Osteoblast (primary cell): ENCODE results near the gene ZSCAN23. TPM values are rescaled to one million over a fixed set of nuclear protein-coding genes. Genes with fewer than 3 reads are reported as not detected.
"Not testable (repeated sequence)": the region's sequence is repeated elsewhere in the genome, so short reads cannot be mapped to it uniquely, and the experiment has no call there.

Source experiments
- DNase-seq: peaks from one replicate; pipeline ENCODE4 v3.0.0; 2011; ENCODE audit warnings: low spot score, mixed read lengths; ENCODE audit not compliant: insufficient read length; ENCODE audit errors: missing footprints
- H2AFZ ChIP-seq: 2 replicates; pipeline ENCODE4 v1.6.0; 2011; ENCODE audit warnings: mild to moderate bottlenecking, low read length
- H3K27ac ChIP-seq: 2 replicates; pipeline ENCODE4 v1.5.1; 2011; ENCODE audit warnings: mild to moderate bottlenecking, low read depth, low read length, moderate library complexity
- H3K27me3 ChIP-seq: 2 replicates; pipeline ENCODE4 v1.6.0; 2012; ENCODE audit warnings: mild to moderate bottlenecking, control low read depth, inconsistent platforms, low read length, moderate library complexity; ENCODE audit not compliant: insufficient read depth
- H3K36me3 ChIP-seq: 2 replicates; pipeline ENCODE4 v1.5.1; 2011; ENCODE audit warnings: mild to moderate bottlenecking, low read length, control low read depth, moderate library complexity; ENCODE audit not compliant: insufficient read depth
- H3K4me1 ChIP-seq: 2 replicates; pipeline ENCODE4 v1.5.1; 2011; ENCODE audit warnings: mild to moderate bottlenecking, low read length, control low read depth, moderate library complexity; ENCODE audit not compliant: insufficient read depth
- H3K4me2 ChIP-seq: 2 replicates; pipeline ENCODE4 v1.6.0; 2011; ENCODE audit warnings: mild to moderate bottlenecking, low read length; ENCODE audit not compliant: insufficient read depth
- H3K4me3 ChIP-seq: fragments of 200-600 bp; sonication (generic); 3 replicates; pipeline ENCODE4 v1.5.1; 2012; ENCODE audit warnings: mild to moderate bottlenecking, low read length, inconsistent platforms; ENCODE audit not compliant: insufficient read depth
- H3K79me2 ChIP-seq: 2 replicates; pipeline ENCODE4 v1.6.0; 2012; ENCODE audit warnings: mild to moderate bottlenecking, low read length, control low read depth, inconsistent platforms; ENCODE audit not compliant: insufficient read depth
- H3K9me3 ChIP-seq: 2 replicates; pipeline ENCODE4 v1.5.1; 2011; ENCODE audit warnings: low read depth, low read length, control low read depth
- H4K20me1 ChIP-seq: 2 replicates; pipeline ENCODE4 v1.6.0; 2012; ENCODE audit warnings: mild to moderate bottlenecking, low read length, control low read depth; ENCODE audit not compliant: insufficient read depth
- total RNA-seq: library from RNA; depleted of rRNA; stranded (reverse); fragments of >200 nt; gene quantifications from 2 replicates; pipeline ENCODE4 v1.2.3, GENCODE V29; 2012
- TF ChIP-seq, protein P1 (sequence below): IDR thresholded peaks from 2 replicates; pipeline ENCODE4 v1.5.1; 2011; ENCODE audit warnings: mild to moderate bottlenecking, low read depth, low read length, moderate library complexity; ENCODE audit errors: extremely low read depth

Gene ZSCAN23
- total RNA-seq, 1 donor, result 6.9 TPM

DNA sequence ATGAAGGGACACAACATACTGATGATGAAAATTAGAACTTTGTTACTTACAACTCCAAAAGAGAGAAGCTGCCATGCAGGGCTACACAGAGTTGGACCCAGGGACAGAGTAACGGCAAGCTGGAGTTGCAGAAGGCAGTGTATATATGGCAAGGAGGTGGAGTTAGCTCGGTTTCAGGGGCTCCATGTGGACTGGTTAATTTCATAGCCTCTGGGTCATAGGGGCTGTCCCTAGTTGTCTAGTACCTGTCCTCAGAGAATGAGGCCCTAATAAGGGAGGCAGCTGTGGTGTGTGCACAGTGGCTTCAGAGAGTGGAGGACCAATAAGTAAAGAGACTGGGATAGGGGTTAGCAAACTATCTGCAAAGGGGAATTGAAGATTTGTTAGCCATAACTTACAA, 35.9 kb downstream of the ZSCAN23 start:
- Histone ChIP-seq H3K27me3 (no peaks in the 10 kb centered on the region), H3K79me2 (no peaks in the 10 kb centered on the region), H2AFZ (no peak overlapping the region), H3K36me3 (no peaks in the 10 kb centered on the region), H4K20me1 (no peaks in the 10 kb centered on the region), H3K27ac (no peak overlapping the region), H3K4me1 (no peaks in the 10 kb centered on the region), H3K4me2 (no peak overlapping the region), H3K9me3 (no peaks in the 10 kb centered on the region), H3K4me3 (no peak overlapping the region)
- TF ChIP-seq, protein P1, sequence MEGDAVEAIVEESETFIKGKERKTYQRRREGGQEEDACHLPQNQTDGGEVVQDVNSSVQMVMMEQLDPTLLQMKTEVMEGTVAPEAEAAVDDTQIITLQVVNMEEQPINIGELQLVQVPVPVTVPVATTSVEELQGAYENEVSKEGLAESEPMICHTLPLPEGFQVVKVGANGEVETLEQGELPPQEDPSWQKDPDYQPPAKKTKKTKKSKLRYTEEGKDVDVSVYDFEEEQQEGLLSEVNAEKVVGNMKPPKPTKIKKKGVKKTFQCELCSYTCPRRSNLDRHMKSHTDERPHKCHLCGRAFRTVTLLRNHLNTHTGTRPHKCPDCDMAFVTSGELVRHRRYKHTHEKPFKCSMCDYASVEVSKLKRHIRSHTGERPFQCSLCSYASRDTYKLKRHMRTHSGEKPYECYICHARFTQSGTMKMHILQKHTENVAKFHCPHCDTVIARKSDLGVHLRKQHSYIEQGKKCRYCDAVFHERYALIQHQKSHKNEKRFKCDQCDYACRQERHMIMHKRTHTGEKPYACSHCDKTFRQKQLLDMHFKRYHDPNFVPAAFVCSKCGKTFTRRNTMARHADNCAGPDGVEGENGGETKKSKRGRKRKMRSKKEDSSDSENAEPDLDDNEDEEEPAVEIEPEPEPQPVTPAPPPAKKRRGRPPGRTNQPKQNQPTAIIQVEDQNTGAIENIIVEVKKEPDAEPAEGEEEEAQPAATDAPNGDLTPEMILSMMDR, result no peak
- DNase-seq, result no peak

DNA sequence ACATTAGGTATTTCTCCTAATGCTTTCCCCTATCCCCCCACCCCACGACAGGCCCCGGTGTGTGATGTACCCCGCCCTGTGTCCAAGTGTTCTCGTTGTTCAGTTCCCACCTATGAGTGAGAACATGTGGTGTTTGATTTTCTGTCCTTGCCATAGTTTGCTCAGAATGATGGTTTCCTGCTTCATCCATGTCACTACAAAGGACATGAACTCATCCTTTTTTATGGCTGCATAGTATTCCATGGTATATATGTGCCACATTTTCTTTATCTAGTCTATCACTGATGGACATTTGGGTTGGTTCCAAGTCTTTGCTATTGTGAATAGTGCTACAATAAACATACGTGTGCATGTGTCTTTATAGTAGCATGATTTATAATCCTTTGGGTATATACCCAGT, 39.4 kb downstream of the ZSCAN23 start:
- not testable (repeated sequence) for DNase-seq, H4K20me1 ChIP-seq, H3K4me1 ChIP-seq, H3K27me3 ChIP-seq, H3K79me2 ChIP-seq, H3K27ac ChIP-seq, H3K4me2 ChIP-seq, H3K9me3 ChIP-seq, H3K4me3 ChIP-seq, H3K36me3 ChIP-seq, H2AFZ ChIP-seq

DNA sequence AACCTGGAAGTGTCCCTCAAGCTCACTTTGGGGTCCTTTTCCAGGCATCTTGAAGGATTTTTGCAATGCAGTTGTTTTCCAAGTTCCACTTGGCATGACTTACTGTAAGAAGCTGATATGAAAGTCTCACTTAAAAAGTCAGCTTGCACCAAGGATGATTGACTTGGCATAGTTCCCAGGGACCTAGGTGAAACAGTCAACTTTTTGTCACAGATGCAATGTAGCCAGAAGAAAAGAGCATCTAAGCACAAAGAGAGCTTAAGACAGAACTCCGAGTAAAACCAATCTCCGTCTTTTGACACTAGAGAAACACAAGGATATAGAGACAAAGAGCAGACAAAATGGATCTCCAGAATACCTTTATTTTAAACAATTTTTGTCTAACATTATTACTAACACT, 41.1 kb downstream of the ZSCAN23 start:
- Histone ChIP-seq H3K9me3 (no peaks in the 10 kb centered on the region), H3K27me3 (no peaks in the 10 kb centered on the region), H2AFZ (no peak overlapping the region), H3K4me1 (peaks cover 4% of the 10 kb centered on the region), H3K27ac (no peak overlapping the region), H3K36me3 (peaks cover 1% of the 10 kb centered on the region), H3K4me3 (no peak overlapping the region), H3K4me2 (no peak overlapping the region), H4K20me1 (no peaks in the 10 kb centered on the region), H3K79me2 (peaks cover 21% of the 10 kb centered on the region)
- TF ChIP-seq, protein P1, result no peak
- DNase-seq, result no peak

DNA sequence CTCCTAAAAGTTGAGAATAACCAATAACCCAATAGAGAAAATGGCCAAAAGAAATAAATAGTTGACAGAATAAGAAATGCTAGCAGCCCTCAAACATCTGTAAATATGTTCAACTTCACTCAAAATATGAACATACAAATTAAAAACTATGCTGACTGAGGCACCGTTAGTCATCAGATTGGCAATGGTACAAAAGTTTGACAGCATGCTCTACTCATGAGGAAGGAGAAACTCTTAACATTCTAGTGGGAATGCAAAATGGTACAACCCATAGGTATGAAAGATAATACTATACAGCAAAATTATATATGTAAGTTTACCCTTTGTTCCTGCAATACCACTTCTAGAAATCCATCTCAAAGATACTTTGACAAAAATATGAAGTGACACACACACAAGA, 42.1 kb downstream of the ZSCAN23 start:
- no peak overlapping the region for H3K4me3 ChIP-seq
- TF ChIP-seq, protein P1, result no peak
- no peak overlapping the region for H3K4me2 ChIP-seq
- H3K36me3 ChIP-seq, result peaks cover 5% of the 10 kb centered on the region
- H3K27me3 ChIP-seq, result no peaks in the 10 kb centered on the region
- peaks cover 30% of the 10 kb centered on the region for H3K79me2 ChIP-seq
- no peaks in the 10 kb centered on the region for H4K20me1 ChIP-seq
- DNase-seq, result peak; percentile 51
- no peaks in the 10 kb centered on the region for H3K9me3 ChIP-seq
- H3K4me1 ChIP-seq, result peaks cover 4% of the 10 kb centered on the region
- H2AFZ ChIP-seq, result no peak overlapping the region
- H3K27ac ChIP-seq, result no peak overlapping the region

DNA sequence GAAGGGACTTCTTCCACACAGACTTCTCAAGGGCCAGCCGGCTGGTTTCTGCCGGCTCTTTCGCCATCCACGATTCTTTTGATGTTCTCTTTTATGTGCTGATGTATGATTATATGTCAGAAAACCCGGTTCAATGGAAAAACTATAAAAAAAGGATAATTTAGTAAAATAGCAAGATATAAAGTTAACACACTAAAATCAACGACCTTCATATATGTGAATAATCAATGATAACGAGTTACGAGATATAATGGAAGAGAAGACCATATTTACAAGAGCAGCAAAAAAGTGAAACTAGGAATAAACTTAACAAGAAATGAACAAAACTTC, 43.2 kb downstream of the ZSCAN23 start:
- Histone ChIP-seq H3K36me3 (peaks cover 5% of the 10 kb centered on the region), H3K4me1 (peaks cover 4% of the 10 kb centered on the region), H4K20me1 (no peaks in the 10 kb centered on the region), H3K4me3 (peak overlapping the region; percentile 96), H3K4me2 (peak overlapping the region; percentile 94), H3K9me3 (no peaks in the 10 kb centered on the region), H3K79me2 (peaks cover 41% of the 10 kb centered on the region), H3K27ac (peak overlapping the region; percentile 78), H3K27me3 (no peaks in the 10 kb centered on the region), H2AFZ (peak overlapping the region; percentile 98)
- DNase-seq, result no peak
- TF ChIP-seq, protein P1, result no peak
